ENCODE results near the gene NCAM1.

NCAM1 gene

GRCh38 chr11:113324250-113324649 lies 363.0 kb downstream of the NCAM1 start:
- CTCF ChIA-PET: interaction anchor here (1.4 to 3.7 kb wide), 3 partner anchors 9 to 736 kb away, joined by 3 to 22 read pairs (median 11); no protein-coding TSS in a partner anchor
- POLR2A ChIA-PET: no interaction called here
- no peak for TF ChIP-seq CTCF (IDR thresholded peaks at IDR 0.05; ENCODE audit: control extremely low read depth, extremely low read depth, low read depth, missing control alignments)
- DNase-seq (ENCODE audit: extremely low spot score): no peak

Measured in GM10248 (cell line).